GM19023 (cell line): Measurements from ENCODE around the gene ZNF181.

Source experiments
- ATAC-seq: cut with Tn5 transposase; IDR thresholded peaks from one replicate; pipeline ENCODE4 v1.9.1; 2021; ENCODE audit warnings: mild to moderate bottlenecking, moderate library complexity; ENCODE audit not compliant: unreplicated experiment

The ZNF181 gene

DNA sequence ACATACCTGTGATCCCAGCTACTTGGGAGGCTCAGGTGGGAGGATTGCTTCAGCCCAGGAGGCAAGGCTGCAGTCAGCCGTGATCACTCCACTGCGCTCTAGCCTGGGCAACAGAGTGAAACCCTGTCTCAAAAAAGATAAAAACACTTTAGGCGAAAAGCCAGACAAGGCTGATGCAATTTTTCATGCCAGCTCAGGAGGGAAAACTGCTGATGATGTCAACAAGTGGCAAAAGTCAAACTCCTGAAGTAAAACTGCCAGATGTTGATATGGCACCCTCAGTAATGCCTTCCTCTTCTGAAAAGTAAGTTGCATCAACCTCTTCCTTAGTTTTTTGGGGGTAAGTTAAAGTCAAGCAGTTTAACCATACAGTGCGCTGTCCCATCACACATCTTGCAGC lies 23.4 kb downstream of the ZNF181 start:
- ATAC-seq = no peak

DNA sequence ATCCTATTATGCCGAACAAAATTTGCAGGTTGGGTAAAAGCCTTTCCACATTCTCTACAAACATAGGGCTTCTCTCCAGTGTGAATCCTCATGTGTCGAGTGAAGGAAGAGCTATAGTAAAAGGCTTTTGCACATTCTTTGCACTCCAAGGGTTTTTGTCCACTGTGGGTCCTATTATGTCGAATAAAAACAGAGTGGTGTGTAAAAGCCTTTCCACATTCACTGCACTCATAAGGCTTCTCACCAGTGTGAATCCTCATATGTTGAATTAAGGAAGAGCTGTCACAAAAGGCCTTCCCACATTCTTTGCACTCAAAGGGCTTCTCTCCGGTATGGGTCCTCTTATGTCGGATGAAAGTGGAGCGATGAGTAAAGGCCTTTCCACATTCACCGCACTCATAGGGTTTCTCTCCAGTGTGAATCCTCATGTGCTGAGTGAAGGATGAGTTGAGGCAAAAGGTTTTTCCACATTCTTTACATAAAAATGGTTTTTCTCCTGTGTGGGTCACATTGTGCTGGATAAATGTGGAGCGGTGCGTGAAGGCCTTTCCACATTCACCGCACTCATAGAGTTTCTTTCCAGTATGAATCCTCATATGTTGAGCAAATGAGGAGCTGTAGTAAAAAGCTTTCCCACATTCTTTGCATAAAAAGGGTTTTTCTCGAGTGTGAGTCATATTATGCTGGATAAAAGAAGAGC lies 25.3 kb downstream of the ZNF181 start:
- ATAC-seq = no peak

DNA sequence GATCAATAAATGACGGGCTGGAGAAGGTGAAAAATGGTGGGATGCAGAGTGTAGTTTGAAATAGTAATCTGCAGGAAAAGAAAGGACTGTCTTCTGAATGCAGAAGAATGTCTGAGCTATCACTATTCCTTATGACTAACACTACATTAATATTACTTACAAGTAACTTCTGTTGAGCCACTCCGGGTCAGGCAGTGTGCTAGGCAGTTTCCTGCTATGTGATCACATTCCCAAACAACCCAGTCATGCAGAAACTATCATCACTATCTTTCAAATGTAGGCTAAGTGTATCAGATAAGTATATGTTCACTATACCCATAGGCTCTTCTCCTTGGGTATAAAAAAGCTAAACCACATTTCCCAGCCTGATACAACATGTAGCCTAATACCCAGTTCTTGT lies 32.3 kb downstream of the ZNF181 start:
- no peak for ATAC-seq

DNA sequence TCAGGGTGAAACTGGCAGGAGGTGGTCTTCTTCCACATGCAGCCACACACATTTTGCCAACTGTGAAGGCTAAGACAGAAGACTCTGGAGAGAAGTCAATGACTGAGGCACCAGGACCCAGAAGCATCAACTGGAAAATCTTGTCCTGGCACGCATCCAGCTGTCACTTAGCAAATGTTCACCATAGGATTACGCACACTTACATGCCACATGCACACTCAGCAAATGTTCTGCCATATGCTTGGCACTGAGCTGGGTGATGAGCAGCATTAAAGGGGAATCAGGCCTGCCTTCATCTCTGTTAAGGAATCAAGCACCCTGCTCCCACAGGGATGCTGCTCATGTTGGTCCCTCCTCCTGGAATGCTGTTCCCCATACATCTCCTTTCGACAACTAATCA lies 33.9 kb downstream of the ZNF181 start:
- no peak for ATAC-seq

DNA sequence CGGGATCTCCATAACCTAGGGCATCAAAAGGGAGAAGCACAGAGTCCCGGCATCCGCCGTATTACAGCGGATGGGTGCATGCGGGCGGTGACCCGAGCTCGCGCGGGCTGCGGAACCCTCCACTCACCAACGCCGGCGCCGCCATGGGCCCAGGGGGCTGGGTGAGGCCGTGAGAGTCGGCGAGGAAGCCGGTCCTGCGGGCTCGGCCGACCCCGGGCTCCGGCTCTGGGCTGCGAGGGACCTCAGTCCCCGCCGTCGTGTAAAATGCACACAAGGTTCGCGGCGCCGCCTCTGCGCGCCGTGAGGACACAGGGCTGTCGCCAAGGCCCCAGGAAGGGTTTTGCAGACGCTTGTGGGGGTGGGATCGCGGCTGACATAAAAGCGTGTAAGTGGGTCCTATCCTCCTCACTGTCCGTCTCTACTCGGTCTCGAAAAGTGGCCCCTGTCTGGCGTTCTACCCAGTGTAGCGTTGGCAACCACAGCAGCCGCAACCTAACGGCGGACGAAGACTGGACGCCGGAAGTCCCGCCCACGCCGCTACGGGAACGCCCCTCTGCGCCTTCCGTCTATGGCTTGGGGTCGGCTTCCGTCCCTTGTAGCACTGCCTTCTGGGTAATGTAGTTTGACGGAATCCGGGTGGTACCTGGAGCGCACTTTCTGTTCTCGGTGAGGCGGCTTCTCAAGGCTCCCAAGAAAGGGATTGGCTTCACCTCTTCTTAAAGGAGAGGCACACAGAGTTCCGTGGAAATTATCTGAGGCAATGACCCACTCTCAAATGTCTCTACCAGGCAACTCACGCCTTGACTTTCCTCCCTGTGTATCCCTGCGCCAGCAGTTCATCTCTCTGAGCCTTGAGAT lies 38.9 kb downstream of the ZNF181 start, which contains the start of gene ZNF599:
Gene ZNF599, minus strand, starts transcription at position 519 of the 858 bp plus-strand sequence. Its CDS starts 374 bp downstream, at position 145.
- peak; percentile 96 for ATAC-seq

DNA sequence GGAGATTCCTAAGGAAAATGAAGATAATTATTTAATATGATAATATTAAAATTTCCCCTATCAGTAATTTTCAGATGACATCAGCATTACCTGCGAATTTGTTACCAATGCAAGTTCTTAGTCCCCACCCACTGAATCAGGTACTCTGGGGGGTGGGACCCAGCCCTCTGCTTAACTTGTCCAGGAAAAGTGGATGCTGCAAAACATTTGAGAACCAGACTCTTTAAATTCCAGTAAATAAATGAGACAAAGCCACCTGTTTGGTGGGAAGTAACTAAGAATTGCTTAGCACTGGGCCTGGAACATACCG lies 39.5 kb downstream of the ZNF181 start:
- ATAC-seq = no peak

DNA sequence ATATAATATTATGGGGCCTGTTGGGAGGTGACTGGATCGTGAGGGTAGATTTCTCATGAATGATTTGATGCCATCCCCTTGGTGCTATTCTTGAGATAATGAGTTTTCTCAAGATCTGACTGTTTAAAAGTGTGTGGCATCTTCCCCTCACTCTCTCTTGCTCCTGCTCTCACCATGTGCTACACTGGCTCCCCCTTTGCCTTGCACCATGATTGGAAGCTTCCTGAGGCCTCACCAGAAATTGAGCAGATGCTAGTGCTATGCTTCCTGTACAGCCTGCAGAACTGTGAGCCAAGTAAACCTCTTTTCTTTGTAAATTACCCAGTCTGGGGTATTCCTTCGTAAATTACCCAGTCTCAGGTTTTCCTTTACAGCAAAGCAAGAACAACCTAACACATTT lies 40.8 kb downstream of the ZNF181 start:
- ATAC-seq = no peak

DNA sequence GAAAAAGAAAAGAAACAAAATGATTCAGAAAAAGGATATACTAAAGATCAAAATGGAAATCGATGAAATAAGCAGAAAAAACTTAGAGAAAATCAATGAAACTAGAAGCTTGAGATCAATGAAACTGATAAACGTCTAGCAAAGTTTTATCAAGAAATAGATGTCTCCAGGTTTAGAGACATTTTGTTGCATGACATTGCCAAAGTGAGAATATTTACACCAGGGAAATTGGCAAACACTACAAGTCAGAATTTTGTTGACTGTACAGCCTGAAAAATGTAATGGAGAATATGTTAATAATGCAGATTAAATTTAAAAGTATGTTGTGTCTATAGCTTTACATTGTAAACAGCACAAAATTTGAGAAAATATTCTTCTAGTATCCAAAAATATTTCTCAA lies 44.3 kb downstream of the ZNF181 start:
- ATAC-seq = no peak

DNA sequence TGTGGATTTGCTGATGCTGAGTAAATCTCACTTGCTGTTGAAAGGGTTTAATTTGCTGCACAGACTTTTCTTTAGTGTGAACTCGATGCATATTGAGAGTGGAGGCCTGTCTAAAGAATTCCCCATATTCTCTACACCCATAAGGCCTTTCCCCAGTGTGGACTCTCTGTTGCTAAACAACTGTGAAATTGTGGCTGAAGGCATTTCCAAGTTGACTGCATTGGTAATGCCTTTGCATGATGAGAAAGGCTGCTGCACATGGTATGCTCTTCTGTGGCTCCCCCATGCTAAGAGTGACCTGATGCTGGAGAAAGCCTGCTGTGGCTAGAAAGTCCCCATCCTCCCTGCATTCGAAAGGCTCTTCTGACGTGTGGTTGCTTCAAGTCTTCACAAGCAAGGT lies 45.6 kb downstream of the ZNF181 start:
- no peak for ATAC-seq

DNA sequence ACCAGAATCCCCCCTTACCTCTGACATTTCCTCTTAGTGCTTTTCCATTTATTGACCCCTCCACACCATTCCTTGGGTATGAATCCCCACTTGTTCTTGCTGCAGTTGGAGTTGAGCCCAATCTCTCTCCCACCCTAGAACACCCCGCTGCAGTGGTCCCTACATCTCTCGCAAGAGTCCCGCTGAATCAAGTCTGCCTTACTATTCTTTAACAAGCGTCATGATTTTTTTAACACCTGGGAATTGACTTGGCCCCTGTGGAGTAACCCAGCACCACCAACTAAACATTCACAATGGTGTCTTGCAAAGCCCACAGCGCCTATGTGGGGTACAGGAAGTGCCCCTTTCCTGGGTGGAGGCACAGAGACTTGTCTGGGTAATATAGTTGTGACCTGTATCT lies 52.2 kb downstream of the ZNF181 start:
- ATAC-seq = no peak

DNA sequence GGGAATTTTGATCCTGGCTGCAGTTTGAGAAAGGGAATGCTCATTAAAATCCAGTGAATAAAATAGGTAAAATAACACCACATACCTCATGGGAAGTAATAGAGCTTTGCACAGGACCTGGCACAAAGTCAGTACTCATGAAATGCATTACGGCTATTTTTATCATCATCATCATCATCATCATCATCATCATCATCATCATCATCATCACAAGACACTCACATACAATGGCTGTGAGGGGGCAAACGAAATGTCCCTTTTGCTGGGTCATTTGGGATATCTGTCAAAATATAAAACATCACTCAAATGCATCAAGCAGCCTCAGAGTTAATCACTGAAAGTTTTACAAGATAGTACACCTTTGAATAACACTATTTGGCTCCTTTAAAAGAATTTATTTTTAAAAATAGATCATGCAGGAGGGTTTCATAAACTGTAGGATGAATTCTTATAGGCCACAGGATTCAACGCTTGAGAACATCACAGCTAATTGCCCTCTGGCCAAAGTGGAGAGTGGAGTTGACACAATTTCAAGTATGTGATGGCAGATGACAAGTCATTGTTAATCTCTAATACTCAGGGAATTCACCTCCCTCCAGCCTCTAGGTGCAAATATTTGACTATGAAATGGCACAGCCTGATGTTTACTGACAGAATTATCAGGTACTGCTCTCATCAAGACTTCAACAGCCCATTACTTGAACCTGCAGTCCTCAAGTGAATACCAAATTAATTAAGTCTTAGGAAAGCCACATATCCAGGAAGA lies 53.2 kb downstream of the ZNF181 start:
- ATAC-seq = no peak

DNA sequence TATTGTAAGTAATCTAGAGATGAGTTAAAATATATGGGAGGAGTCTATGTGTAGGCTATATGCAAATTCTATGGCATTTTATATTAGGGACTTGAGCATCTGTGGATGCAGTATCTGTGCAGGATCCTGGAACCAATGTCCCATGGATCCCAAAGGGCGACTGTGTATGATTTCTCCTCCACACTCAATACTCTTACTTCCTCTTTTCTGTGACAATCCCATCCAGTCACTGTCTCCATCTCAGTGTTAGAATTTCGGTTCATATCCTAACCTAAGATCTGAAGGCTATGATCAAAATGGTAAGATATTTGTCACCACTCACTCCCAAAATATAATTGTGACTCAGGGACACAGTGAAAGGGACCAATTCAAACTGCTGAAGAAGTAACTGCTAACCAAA lies 54.0 kb downstream of the ZNF181 start:
- ATAC-seq = no peak

DNA sequence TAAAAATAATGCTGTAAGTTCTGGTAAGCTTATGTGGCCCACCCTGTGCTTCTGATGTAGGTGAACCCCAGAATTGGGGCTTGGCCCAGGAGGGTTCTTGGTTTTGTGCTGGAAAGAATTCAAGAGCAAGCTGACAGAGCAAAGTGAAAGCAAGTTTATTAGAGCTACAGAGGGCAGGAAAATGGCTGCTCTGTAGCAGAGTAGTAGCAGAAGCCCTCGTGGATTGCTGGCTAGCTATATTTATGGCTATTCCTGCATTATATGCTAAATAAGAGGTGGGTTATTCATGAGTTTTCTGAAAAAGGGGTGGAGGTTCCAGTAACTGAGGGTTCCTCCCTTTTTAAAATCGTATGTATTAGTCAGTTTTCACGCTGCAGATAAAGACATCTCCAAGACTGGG lies 59.5 kb downstream of the ZNF181 start:
- ATAC-seq = no peak

DNA sequence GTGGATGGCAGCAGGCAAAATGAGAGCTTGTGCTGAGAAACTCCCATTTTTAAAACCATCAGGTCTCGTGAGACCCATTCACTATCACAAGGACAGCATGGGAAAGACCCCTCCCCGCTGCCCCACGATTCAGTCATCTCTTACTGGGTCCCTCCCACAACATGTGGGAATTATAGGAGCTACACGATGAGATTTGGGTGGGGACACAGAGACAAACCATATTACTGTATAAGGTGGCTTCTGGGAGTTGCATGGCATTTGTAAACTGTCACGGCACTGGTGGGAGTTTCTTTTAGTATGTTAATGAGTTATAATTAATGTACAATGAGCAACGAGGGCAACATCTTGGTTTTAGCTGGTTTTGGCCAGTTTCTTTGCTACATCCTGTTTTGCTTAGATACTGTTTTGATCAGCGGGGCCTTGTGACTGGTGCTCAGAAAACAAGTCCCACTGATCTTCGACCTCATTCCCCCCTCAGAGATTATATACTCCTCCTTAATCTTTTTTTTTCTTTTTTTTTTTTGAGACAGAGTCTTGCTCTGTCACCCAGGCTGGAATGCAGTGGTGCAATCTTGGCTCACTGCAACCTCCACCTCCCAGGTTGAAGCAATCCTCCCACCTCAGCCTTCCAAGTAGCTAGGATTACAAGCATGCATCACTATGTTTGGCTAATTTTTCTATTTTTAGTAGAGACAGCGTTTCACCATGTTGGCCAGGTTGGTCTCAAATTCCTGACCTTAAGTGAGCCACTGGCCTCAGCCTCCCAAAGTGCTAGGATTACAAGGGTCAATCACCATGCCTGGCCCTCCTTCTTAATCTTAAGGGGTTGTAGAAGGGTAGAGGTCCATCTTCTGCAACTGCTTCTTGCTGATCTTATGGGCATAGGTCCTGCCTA lies 60.3 kb downstream of the ZNF181 start:
- ATAC-seq = no peak
